SK-N-SH (cell line): Measurements from ENCODE around the gene SLX1A. TPM values are rescaled to one million over a fixed set of nuclear protein-coding genes. Genes with fewer than 3 reads are reported as not detected.
"Not testable (repeated sequence)": the region's sequence is repeated elsewhere in the genome, so short reads cannot be mapped to it uniquely, and the experiment has no call there.

Experiments
- CTCF ChIA-PET: fragments of 300-600, 350-600 bp; formaldehyde crosslinking; extraction: SDS; loops from one replicate; lab custom pipeline; 2021; lab: Yijun Ruan, JAX
- POLR2A ChIA-PET: fragments of 350-600 bp; sonication (Branson Sonifier 250); formaldehyde crosslinking; extraction: SDS; loops from one replicate; lab custom pipeline; 2020; ENCODE audit warnings: antibody characterized with exemption, inconsistent platforms; lab: Yijun Ruan, JAX
- DNase-seq: peaks from one replicate; pipeline ENCODE4 v3.0.0; 2012
- H2AFZ ChIP-seq: fragments of 200-600 bp; sonication (generic); 2 replicates; pipeline ENCODE4 v1.8.1; 2016; ENCODE audit warnings: antibody characterized with exemption, mild to moderate bottlenecking, low read depth
- H3F3A ChIP-seq: fragments of 200-600 bp; sonication (generic); replicated peaks from 2 replicates; pipeline ENCODE3; 2016; ENCODE audit warnings: antibody characterized with exemption, mild to moderate bottlenecking; ENCODE audit not compliant: insufficient read depth
- H3K27ac ChIP-seq, 2 experiments: fragments of 200-500 bp in 1 of 2; fragments of 200-600 bp in 1 of 2; sonication (Bioruptor generic) in 1 of 2; sonication (generic), shearing (Covaris generic) in 1 of 2; 2 replicates each; pipeline versions ENCODE4 v1.5.1 to v1.6.1; 2014 to 2016; ENCODE audit warnings: low read depth in 2 of 2, inconsistent platforms in 1 of 2, low read length in 1 of 2, mild to moderate bottlenecking in 1 of 2, mixed read lengths in 1 of 2
- H3K27me3 ChIP-seq: fragments of 200-600 bp; sonication (generic), shearing (Covaris generic); 2 replicates; pipeline ENCODE4 v1.6.1; 2016; ENCODE audit warnings: mixed run types; ENCODE audit not compliant: insufficient read depth
- H3K36me3 ChIP-seq, 2 experiments: fragments of 200-500 bp in 1 of 2; fragments of 200-600 bp in 1 of 2; sonication (Bioruptor generic) in 1 of 2; sonication (generic) in 1 of 2; replicated peaks in 1 of 2; 2 replicates each; pipeline versions ENCODE3 to v1.5.1; 2014 to 2016; ENCODE audit warnings: low read length in 1 of 2, mild to moderate bottlenecking in 1 of 2; ENCODE audit not compliant: insufficient read depth in 2 of 2, control insufficient read depth in 1 of 2
- H3K4me1 ChIP-seq, 2 experiments: fragments of 200-500 bp in 1 of 2; fragments of 200-600 bp in 1 of 2; sonication (Bioruptor generic) in 1 of 2; sonication (generic), shearing (Covaris generic) in 1 of 2; 2 replicates each; pipeline versions ENCODE4 v1.5.1 to v1.6.1; 2014 to 2016; ENCODE audit warnings: low read depth in 1 of 2, low read length in 1 of 2, mixed run types in 1 of 2; ENCODE audit not compliant: insufficient read depth in 2 of 2, control insufficient read depth in 1 of 2
- H3K4me2 ChIP-seq: fragments of 200-600 bp; sonication (generic), shearing (Covaris generic); 2 replicates; pipeline ENCODE4 v1.6.1; 2017; ENCODE audit warnings: mixed run types
- H3K4me3 ChIP-seq, 2 experiments: fragments of 200-500 bp in 1 of 2; fragments of 200-600 bp in 1 of 2; sonication (Bioruptor generic) in 1 of 2; sonication (generic), shearing (Covaris generic) in 1 of 2; 2 replicates each; pipeline versions ENCODE4 v1.5.1 to v1.8.1; 2014 to 2016; ENCODE audit warnings: low read depth in 2 of 2, inconsistent platforms in 1 of 2, low read length in 1 of 2, mild to moderate bottlenecking in 1 of 2, mixed read lengths in 1 of 2, moderate library complexity in 1 of 2
- H3K79me2 ChIP-seq: fragments of 200-600 bp; sonication (generic); 2 replicates; pipeline ENCODE4 v1.8.1; 2017; ENCODE audit warnings: mild to moderate bottlenecking; ENCODE audit not compliant: insufficient read depth
- H3K9ac ChIP-seq: fragments of 200-600 bp; sonication (generic); 2 replicates; pipeline ENCODE4 v1.6.1; 2017; ENCODE audit warnings: mixed run types
- H3K9me2 ChIP-seq: fragments of 200-600 bp; sonication (generic); 2 replicates; pipeline ENCODE4 v1.6.1; 2017; ENCODE audit warnings: mixed run types
- H3K9me3 ChIP-seq: fragments of 200-600 bp; sonication (generic); 2 replicates; pipeline ENCODE4 v1.6.1; 2017; ENCODE audit warnings: mixed run types, mild to moderate bottlenecking, moderate library complexity
- H4K20me1 ChIP-seq: fragments of 200-600 bp; sonication (generic); 2 replicates; pipeline ENCODE4 v1.6.1; 2017; ENCODE audit warnings: mild to moderate bottlenecking, mixed run types; ENCODE audit not compliant: insufficient read depth
- FOXJ3 ChIP-seq: sonication (generic); formaldehyde crosslinking; IDR thresholded peaks from 2 replicates; pipeline ENCODE4 v1.5.1; 2020; ENCODE audit warnings: mild to moderate bottlenecking, missing genetic modification reagents
- MEF2A ChIP-seq: IDR thresholded peaks from 2 replicates; pipeline ENCODE4 v1.4.0; 2012; ENCODE audit warnings: low read depth, borderline replicate concordance
- POLR2AphosphoS5 ChIP-seq: IDR thresholded peaks from 2 replicates; pipeline ENCODE4 v1.6.1; 2012; ENCODE audit warnings: low read depth, low read length
- RAD21 ChIP-seq: IDR thresholded peaks from 2 replicates; pipeline ENCODE4 v1.6.1; 2012; ENCODE audit warnings: mild to moderate bottlenecking, low read length
- RXRA ChIP-seq: IDR thresholded peaks from 2 replicates; pipeline ENCODE4 v1.4.0; 2012; ENCODE audit warnings: low read depth, mild to moderate bottlenecking, borderline replicate concordance
- YY1 ChIP-seq: IDR thresholded peaks from 2 replicates; pipeline ENCODE4 v1.4.0; 2012; ENCODE audit warnings: low read depth, mild to moderate bottlenecking
- ZBTB33 ChIP-seq: IDR thresholded peaks from 2 replicates; pipeline ENCODE4 v1.4.0; 2012; ENCODE audit warnings: low read depth, borderline replicate concordance
- WGBS: methylation state at CpG from one replicate; pipeline ENCODE4 v1.1.6; 2017; ENCODE audit warnings: low lambda C conversion rate; 5-methylcytosine and 5-hydroxymethylcytosine counted together
- polyA plus RNA-seq, 3 experiments: library from polyadenylated mRNA; depleted of rRNA; stranded (reverse); fragments of >200 nt; gene quantifications; 2 replicates each; pipeline ENCODE4 v1.2.3, GENCODE V29; 2012

SLX1A gene
- polyA plus RNA-seq, 1 of the 3 experiments (the other 2 are of a cell fraction) = 68.8 TPM

GRCh38 chr16:30187971-30188561 is 5.6 kb upstream of the SLX1A start:
- CTCF ChIA-PET = interaction anchor here (0.9 to 1.3 kb wide), 2 partner anchors 50 to 78 kb away, joined by 3 read pairs; no protein-coding TSS in a partner anchor
- no peak overlapping the region for H3K9ac ChIP-seq
- POLR2A ChIA-PET = no interaction called here
- 95% methylated on average over 10 of the region's 23 CpGs for WGBS
- H3K27me3 ChIP-seq = no peaks in the 10 kb centered on the region
- no peak overlapping the region for H3K4me3 ChIP-seq
- H2AFZ ChIP-seq = no peak overlapping the region
- H3K4me1 ChIP-seq = peaks cover 0 to 21% of the 10 kb centered on the region in 2 experiments; a peak in 1 of 4 replicates
- H4K20me1 ChIP-seq = no peaks in the 10 kb centered on the region
- H3K79me2 ChIP-seq = no peaks in the 10 kb centered on the region
- H3F3A ChIP-seq = no peaks in the 10 kb centered on the region
- DNase-seq = no peak
- no peak overlapping the region for H3K4me2 ChIP-seq
- peaks cover 0 to 6% of the 10 kb centered on the region in 2 experiments for H3K36me3 ChIP-seq
- TF ChIP-seq YY1 = no peak
- no peak for TF ChIP-seq RXRA
- no peak for TF ChIP-seq RAD21
- no peak for TF ChIP-seq FOXJ3
- no peak for TF ChIP-seq POLR2AphosphoS5
- no peak for TF ChIP-seq MEF2A
- TF ChIP-seq ZBTB33 = no peak
- H3K9me2 ChIP-seq = no peaks in the 10 kb centered on the region
- H3K9me3 ChIP-seq = no peaks in the 10 kb centered on the region
- no peak overlapping the region; a peak in 1 of 4 replicates for H3K27ac ChIP-seq

- H3K27me3 ChIP-seq, H3K4me1 ChIP-seq, CTCF ChIA-PET, H3K36me3 ChIP-seq, H3K9ac ChIP-seq, H3K79me2 ChIP-seq, DNase-seq, H2AFZ ChIP-seq, H4K20me1 ChIP-seq, H3K9me2 ChIP-seq, H3K4me2 ChIP-seq, H3K4me3 ChIP-seq, H3K27ac ChIP-seq, H3K9me3 ChIP-seq, H3F3A ChIP-seq, POLR2A ChIA-PET: not testable (repeated sequence)
- WGBS = 97% methylated on average over 6 of the region's 12 CpGs
Measured at GRCh38 chr16:30191158-30191557, 2.5 kb upstream of the SLX1A start.

- H3K9me2 ChIP-seq, H3K4me2 ChIP-seq, H3K36me3 ChIP-seq, H3K4me1 ChIP-seq, POLR2A ChIA-PET, H3K27me3 ChIP-seq, H2AFZ ChIP-seq, H3K79me2 ChIP-seq, H3K4me3 ChIP-seq, CTCF ChIA-PET, H3K9me3 ChIP-seq, H3K27ac ChIP-seq, DNase-seq, H3K9ac ChIP-seq, H4K20me1 ChIP-seq, H3F3A ChIP-seq: not testable (repeated sequence)
- no CpG with 5 or more reads among the region's 21 CpGs for WGBS
Measured at GRCh38 chr16:30193098-30193497, 577 bp upstream of the SLX1A start.

GRCh38 chr16:30194172-30194925 is 674 bp downstream of the SLX1A start:
- H3K4me1 ChIP-seq, DNase-seq, H3K9me3 ChIP-seq, POLR2A ChIA-PET, H3K27me3 ChIP-seq, H3K79me2 ChIP-seq, H3K9me2 ChIP-seq, H3K27ac ChIP-seq, H2AFZ ChIP-seq, H3F3A ChIP-seq, H3K36me3 ChIP-seq, CTCF ChIA-PET, H4K20me1 ChIP-seq: not testable (repeated sequence)
- H3K4me2 ChIP-seq = peak overlapping the region; percentile 74; the same call in 1 of the 2 replicates
- peak overlapping the region in 1 of 2 experiments; percentile 50; a peak in 2 of 4 replicates for H3K4me3 ChIP-seq
- 12% methylated on average over 17 of the region's 60 CpGs for WGBS
- H3K9ac ChIP-seq = peak overlapping the region; percentile 54; the same call in 1 of the 2 replicates

GRCh38 chr16:30197001-30197400 is 3.3 kb downstream of the SLX1A start:
- H3F3A ChIP-seq, H4K20me1 ChIP-seq, H2AFZ ChIP-seq, POLR2A ChIA-PET, H3K9me3 ChIP-seq, H3K9ac ChIP-seq, H3K4me3 ChIP-seq, H3K27me3 ChIP-seq, H3K36me3 ChIP-seq, CTCF ChIA-PET, H3K27ac ChIP-seq, DNase-seq, H3K9me2 ChIP-seq, H3K79me2 ChIP-seq, H3K4me1 ChIP-seq, H3K4me2 ChIP-seq: not testable (repeated sequence)
- 45% methylated on average over 1 of the region's 2 CpGs for WGBS
